ENCODE results near the gene CKAP2L.

Gene CKAP2L

GRCh38 chr2:112713585-112713925 lies 50.9 kb downstream of the CKAP2L start:
- no peak for ATAC-seq
- TF ChIP-seq ZNF70 (CRISPR knock-in tag; IDR thresholded peaks at IDR 0.05): no peak
- no peak for TF ChIP-seq POU6F1 (CRISPR knock-in tag; IDR thresholded peaks at IDR 0.05; ENCODE audit: borderline replicate concordance, low read depth)
- TF ChIP-seq CSRNP3 (CRISPR knock-in tag; IDR thresholded peaks at IDR 0.05): no peak
- no peak for TF ChIP-seq ZNF565 (CRISPR knock-in tag; conservative IDR thresholded peaks at IDR 0.05; ENCODE audit: low read depth)
- TF ChIP-seq ESRRG (CRISPR knock-in tag; IDR thresholded peaks at IDR 0.05): no peak
- TF ChIP-seq PPARA (CRISPR knock-in tag; IDR thresholded peaks at IDR 0.05; ENCODE audit: borderline replicate concordance): no peak

- TF ChIP-seq POU6F1 (CRISPR knock-in tag; IDR thresholded peaks at IDR 0.05; ENCODE audit: borderline replicate concordance, low read depth): no peak
- TF ChIP-seq TOX (CRISPR knock-in tag; IDR thresholded peaks at IDR 0.05; ENCODE audit: borderline replicate concordance): no peak
- no peak for TF ChIP-seq CSRNP3 (CRISPR knock-in tag; IDR thresholded peaks at IDR 0.05)
- TF ChIP-seq ESRRG (CRISPR knock-in tag; IDR thresholded peaks at IDR 0.05): no peak
- no peak for TF ChIP-seq PPARA (CRISPR knock-in tag; IDR thresholded peaks at IDR 0.05; ENCODE audit: borderline replicate concordance)
- no peak for TF ChIP-seq ZNF70 (CRISPR knock-in tag; IDR thresholded peaks at IDR 0.05)
- TF ChIP-seq TCF4 (CRISPR knock-in tag; IDR thresholded peaks at IDR 0.05; ENCODE audit: borderline replicate concordance): no peak
- no peak for TF ChIP-seq SNAI2 (CRISPR knock-in tag; IDR thresholded peaks at IDR 0.05)
- no peak for TF ChIP-seq CSDC2 (CRISPR knock-in tag; IDR thresholded peaks at IDR 0.05)
- TF ChIP-seq RARB (CRISPR knock-in tag; IDR thresholded peaks at IDR 0.05): no peak
- no peak for TF ChIP-seq ZFP3 (CRISPR knock-in tag; IDR thresholded peaks at IDR 0.05)
- TF ChIP-seq ISL1 (CRISPR knock-in tag; IDR thresholded peaks at IDR 0.05): no peak
- TF ChIP-seq ARNTL (CRISPR knock-in tag; IDR thresholded peaks at IDR 0.05; ENCODE audit: borderline replicate concordance, low read depth): no peak
- no peak for TF ChIP-seq CREB5 (CRISPR knock-in tag; IDR thresholded peaks at IDR 0.05; ENCODE audit: low read depth)
- TF ChIP-seq ZNF565 (CRISPR knock-in tag; conservative IDR thresholded peaks at IDR 0.05; ENCODE audit: low read depth): no peak
- no peak for TF ChIP-seq TSHZ2 (CRISPR knock-in tag; IDR thresholded peaks at IDR 0.05)
- TF ChIP-seq GLIS3 (CRISPR knock-in tag; IDR thresholded peaks at IDR 0.05): no peak
- no peak for TF ChIP-seq OSR1 (CRISPR knock-in tag; IDR thresholded peaks at IDR 0.05)
- TF ChIP-seq ZC3H10 (CRISPR knock-in tag; IDR thresholded peaks at IDR 0.05): no peak
- no peak for ATAC-seq
Measured at GRCh38 chr2:112712903-112713584, 51.4 kb downstream of the CKAP2L start.
